ENCODE data around the gene PFKP. TPM values are rescaled to one million over a fixed set of nuclear protein-coding genes. Genes with fewer than 3 reads are reported as not detected.
"Not testable (repeated sequence)": the region's sequence is repeated elsewhere in the genome, so short reads cannot be mapped to it uniquely, and the experiment has no call there.

PFKP gene
- total RNA-seq, 1 donor from 2014 or later = 23.5 TPM

GRCh38 chr10:3060481-3060889 lies 6.9 kb upstream of the PFKP start:
- ATAC-seq (peak in 1 of 2 donors; percentile 29), DNase-seq (no peak)
- H3K27ac ChIP-seq = no peak overlapping the region
- H3K4me3 ChIP-seq = no peak overlapping the region
- no peak for TF ChIP-seq CTCF (IDR thresholded peaks at IDR 0.05)
- no peaks in the 10 kb centered on the region for H3K27me3 ChIP-seq (ENCODE audit: low read depth)
- no peaks in the 10 kb centered on the region for H3K36me3 ChIP-seq
- no peaks in the 10 kb centered on the region for H3K9me3 ChIP-seq
- H3K4me1 ChIP-seq = no peaks in the 10 kb centered on the region
- intact Hi-C loops (cut with DNase I) = no loop called here

GRCh38 chr10:3061323-3061898 lies 5.9 kb upstream of the PFKP start:
- H3K36me3 ChIP-seq; DNase-seq; H3K4me1 ChIP-seq; ATAC-seq; H3K27ac ChIP-seq; intact Hi-C loops (cut with DNase I); H3K27me3 ChIP-seq (ENCODE audit: low read depth); H3K4me3 ChIP-seq; H3K9me3 ChIP-seq: not testable (repeated sequence)

GRCh38 chr10:3062502-3063186 lies 4.7 kb upstream of the PFKP start:
- H3K27ac ChIP-seq = no peak overlapping the region
- intact Hi-C loops (cut with DNase I) = no loop called here
- H3K4me3 ChIP-seq = no peak overlapping the region
- H3K27me3 ChIP-seq (ENCODE audit: low read depth) = peaks cover 14% of the 10 kb centered on the region
- TF ChIP-seq CTCF (IDR thresholded peaks at IDR 0.05) = no peak
- H3K4me1 ChIP-seq = peaks cover 11% of the 10 kb centered on the region
- ATAC-seq = no peak
- DNase-seq = no peak
- no peaks in the 10 kb centered on the region for H3K9me3 ChIP-seq
- H3K36me3 ChIP-seq = no peaks in the 10 kb centered on the region

GRCh38 chr10:3064423-3064822 lies 2.9 kb upstream of the PFKP start:
- DNase-seq (no peak), ATAC-seq (no peak)
- intact Hi-C loops (cut with DNase I) = no loop called here
- Histone ChIP-seq H3K4me1 (peaks cover 15% of the 10 kb centered on the region), H3K36me3 (no peaks in the 10 kb centered on the region), H3K27ac (no peak overlapping the region), H3K9me3 (no peaks in the 10 kb centered on the region), H3K4me3 (no peak overlapping the region), H3K27me3 (ENCODE audit: low read depth) (peaks cover 17% of the 10 kb centered on the region)
- TF ChIP-seq CTCF (IDR thresholded peaks at IDR 0.05) = no peak

GRCh38 chr10:3065622-3066021 lies 1.7 kb upstream of the PFKP start:
- Histone ChIP-seq H3K27ac (no peak overlapping the region), H3K4me1 (peaks cover 16% of the 10 kb centered on the region), H3K9me3 (no peaks in the 10 kb centered on the region), H3K27me3 (ENCODE audit: low read depth) (peaks cover 23% of the 10 kb centered on the region), H3K36me3 (no peaks in the 10 kb centered on the region), H3K4me3 (no peak overlapping the region)
- intact Hi-C loops (cut with DNase I) = no loop called here
- DNase-seq (no peak), ATAC-seq (no peak)
- no peak for TF ChIP-seq CTCF (IDR thresholded peaks at IDR 0.05)

- intact Hi-C loops (cut with DNase I) = no loop called here
- ATAC-seq = peak; percentile 4
- peaks cover 23% of the 10 kb centered on the region for H3K27me3 ChIP-seq (ENCODE audit: low read depth)
- no peaks in the 10 kb centered on the region for H3K36me3 ChIP-seq
- no peak overlapping the region for H3K27ac ChIP-seq
- no peak for DNase-seq
- H3K9me3 ChIP-seq = no peaks in the 10 kb centered on the region
- H3K4me3 ChIP-seq = peak overlapping the region; percentile 87
- peaks cover 16% of the 10 kb centered on the region for H3K4me1 ChIP-seq
- TF ChIP-seq CTCF (IDR thresholded peaks at IDR 0.05) = no peak
Observed at GRCh38 chr10:3066317-3067117, 831 bp upstream of the PFKP start.

Measured in lower lobe of right lung (tissue), 2 donors.